H1 (cell line): Measurements from ENCODE around the gene SLCO4A1. TPM values are rescaled to one million over a fixed set of nuclear protein-coding genes. Genes with fewer than 3 reads are reported as not detected.

ENCODE experiments used
- CTCF ChIA-PET: fragments of 300-600 bp; sonication (Branson Sonifier 250); formaldehyde crosslinking; loops from one replicate; lab custom pipeline; 2021; ENCODE audit not compliant: partially characterized antibody; lab: Charles Lee
- POLR2A ChIA-PET: fragments of 300-600 bp; sonication (Branson Sonifier 250); formaldehyde crosslinking; loops from one replicate; lab custom pipeline; 2021; ENCODE audit warnings: inconsistent platforms; ENCODE audit not compliant: partially characterized antibody; lab: Charles Lee
- DNase-seq, 2 experiments: peaks; one replicate each; pipeline versions ENCODE4 v3.0.0 to v3.0.0-alpha.2; 2010 to 2022; ENCODE audit warnings: low spot score in 2 of 2, low read depth in 1 of 2, mixed read lengths in 1 of 2
- FAIRE-seq: peaks from 2 replicates; lab custom pipeline; 2011; peaks lifted over from hg19 to GRCh38; lab: Jason Lieb, UNC
- H2AFZ ChIP-seq: 2 replicates; pipeline ENCODE4 v1.8.1; 2012; ENCODE audit warnings: low read length, inconsistent platforms
- H2AK5ac ChIP-seq: 2 replicates; pipeline ENCODE4 v1.6.1; 2013; ENCODE audit warnings: low read depth, low read length
- H2BK120ac ChIP-seq: replicated peaks from 2 replicates; pipeline ENCODE3; 2013; ENCODE audit warnings: low read depth, low read length, inconsistent platforms
- H2BK12ac ChIP-seq: 2 replicates; pipeline ENCODE4 v1.6.1; 2013; ENCODE audit warnings: low read depth, low read length
- H2BK15ac ChIP-seq: 2 replicates; pipeline ENCODE4 v1.6.1; 2013; ENCODE audit warnings: low read length
- H2BK20ac ChIP-seq: 2 replicates; pipeline ENCODE4 v1.6.1; 2013; ENCODE audit warnings: low read length
- H2BK5ac ChIP-seq: 2 replicates; pipeline ENCODE4 v1.6.1; 2013; ENCODE audit warnings: low read depth, low read length
- H3K14ac ChIP-seq: 2 replicates; pipeline ENCODE4 v1.6.1; 2013; ENCODE audit warnings: inconsistent platforms; ENCODE audit not compliant: insufficient read length
- H3K18ac ChIP-seq: 2 replicates; pipeline ENCODE4 v1.6.1; 2013; ENCODE audit warnings: low read length; ENCODE audit errors: extremely low read depth
- H3K23ac ChIP-seq: 2 replicates; pipeline ENCODE4 v1.6.1; 2013; ENCODE audit warnings: inconsistent platforms; ENCODE audit not compliant: insufficient read length
- H3K23me2 ChIP-seq: 2 replicates; pipeline ENCODE4 v1.6.1; 2013; ENCODE audit warnings: low read depth, low read length
- H3K27ac ChIP-seq: 2 replicates; pipeline ENCODE4 v1.6.1; 2011; ENCODE audit warnings: low read depth, low read length, inconsistent platforms
- H3K27me3 ChIP-seq, 4 experiments: replicated peaks in 1 of 4; 1 replicate in 1 of 4; 2 replicates in 3 of 4; pipeline versions ENCODE4 v1.6.1 to v1.8.1; 2011 to 2013; ENCODE audit warnings: low read length in 3 of 4, mild to moderate bottlenecking in 3 of 4, inconsistent platforms in 2 of 4, mixed read lengths in 2 of 4, moderate library complexity in 1 of 4; ENCODE audit not compliant: control insufficient read depth in 3 of 4, insufficient read depth in 3 of 4; ENCODE audit errors: extremely low read depth in 1 of 4
- H3K36me3 ChIP-seq, 4 experiments: 2 replicates each; pipeline versions ENCODE4 v1.6.1 to v1.8.1; 2011 to 2013; ENCODE audit warnings: mild to moderate bottlenecking in 4 of 4, low read length in 3 of 4, moderate library complexity in 2 of 4, control low read depth in 1 of 4, inconsistent platforms in 1 of 4; ENCODE audit not compliant: insufficient read depth in 4 of 4, control insufficient read depth in 2 of 4
- H3K4ac ChIP-seq: replicated peaks from 2 replicates; pipeline ENCODE3; 2013; ENCODE audit warnings: low read length, low read depth, mixed read lengths, inconsistent platforms; ENCODE audit not compliant: insufficient read length
- H3K4me1 ChIP-seq, 4 experiments: replicated peaks in 1 of 4; 1 replicate in 1 of 4; 2 replicates in 3 of 4; pipeline versions ENCODE4 v1.6.1 to v1.8.1; 2011 to 2013; ENCODE audit warnings: low read length in 3 of 4, inconsistent platforms in 2 of 4, mixed read lengths in 1 of 4; ENCODE audit not compliant: insufficient read depth in 4 of 4, control insufficient read depth in 3 of 4
- H3K4me2 ChIP-seq, 2 experiments: 2 replicates each; pipeline versions ENCODE4 v1.6.1 to v1.8.1; 2011 to 2013; ENCODE audit warnings: low read depth in 2 of 2, low read length in 2 of 2, control low read depth in 1 of 2, inconsistent platforms in 1 of 2, mild to moderate bottlenecking in 1 of 2; ENCODE audit not compliant: insufficient read depth in 1 of 2
- H3K4me3 ChIP-seq, 4 experiments: fragments of 200-600, 300-600 bp in 1 of 4; sonication (generic), shearing (Covaris generic), sonication (Bioruptor Twin) in 1 of 4; 2 replicates each; pipeline versions ENCODE4 v1.5.1 to v1.8.1; 2011 to 2016; ENCODE audit warnings: low read length in 4 of 4, low read depth in 3 of 4, control low read depth in 2 of 4, inconsistent platforms in 2 of 4, mild to moderate bottlenecking in 2 of 4, mixed read lengths in 1 of 4, moderate library complexity in 1 of 4; ENCODE audit not compliant: insufficient read depth in 2 of 4; ENCODE audit errors: extremely low read depth in 1 of 4
- H3K56ac ChIP-seq: replicated peaks from 2 replicates; pipeline ENCODE3; 2013; ENCODE audit warnings: low read depth, mild to moderate bottlenecking, mixed read lengths, low read length, inconsistent platforms; ENCODE audit not compliant: insufficient read length
- H3K79me1 ChIP-seq: 2 replicates; pipeline ENCODE4 v1.6.1; 2013; ENCODE audit warnings: low read depth, low read length, control low read depth
- H3K79me2 ChIP-seq, 2 experiments: 2 replicates each; pipeline versions ENCODE4 v1.6.1 to v1.8.1; 2012 to 2013; ENCODE audit warnings: low read length in 2 of 2, mild to moderate bottlenecking in 2 of 2, inconsistent platforms in 1 of 2; ENCODE audit not compliant: insufficient read depth in 2 of 2, control insufficient read depth in 1 of 2
- H3K9ac ChIP-seq, 4 experiments: replicated peaks in 1 of 4; 1 replicate in 1 of 4; 2 replicates in 3 of 4; pipeline versions ENCODE4 v1.6.1 to v1.8.1; 2011 to 2013; ENCODE audit warnings: low read depth in 3 of 4, low read length in 3 of 4, control low read depth in 2 of 4, mild to moderate bottlenecking in 2 of 4, moderate library complexity in 2 of 4, inconsistent platforms in 1 of 4; ENCODE audit errors: extremely low read depth in 1 of 4
- H3K9me3 ChIP-seq, 2 experiments: 2 replicates each; pipeline versions ENCODE4 v1.6.1 to v1.8.1; 2012 to 2013; ENCODE audit warnings: mild to moderate bottlenecking in 2 of 2, moderate library complexity in 2 of 2, control low read depth in 1 of 2, inconsistent platforms in 1 of 2, low read depth in 1 of 2, low read length in 1 of 2, mixed read lengths in 1 of 2; ENCODE audit not compliant: insufficient read depth in 2 of 2
- H4K20me1 ChIP-seq, 2 experiments: replicated peaks in 1 of 2; 2 replicates each; pipeline versions ENCODE3 to v1.8.1; 2011 to 2013; ENCODE audit warnings: inconsistent platforms in 2 of 2, low read length in 2 of 2, mild to moderate bottlenecking in 1 of 2; ENCODE audit not compliant: insufficient read depth in 2 of 2, control insufficient read depth in 1 of 2
- H4K5ac ChIP-seq: 2 replicates; pipeline ENCODE4 v1.6.1; 2013; ENCODE audit warnings: low read length, low read depth, mixed read lengths, inconsistent platforms; ENCODE audit not compliant: insufficient read length
- H4K8ac ChIP-seq: 2 replicates; pipeline ENCODE4 v1.8.0; 2013; ENCODE audit warnings: mild to moderate bottlenecking, moderate library complexity, low read length, inconsistent platforms; ENCODE audit not compliant: insufficient read depth; ENCODE audit errors: extremely low read depth
- H4K91ac ChIP-seq: replicated peaks from 2 replicates; pipeline ENCODE3; 2013; ENCODE audit warnings: low read length, mixed read lengths, inconsistent platforms; ENCODE audit not compliant: insufficient read length
- CHD2 ChIP-seq: IDR thresholded peaks from 2 replicates; pipeline ENCODE4 v1.6.1; 2012; ENCODE audit warnings: low read length, improper control_type of control experiment
- CREB1 ChIP-seq: IDR thresholded peaks from 2 replicates; pipeline ENCODE4 v1.6.1; 2012; ENCODE audit warnings: inconsistent platforms
- CTBP2 ChIP-seq: IDR thresholded peaks from 2 replicates; pipeline ENCODE4 v1.7.0; 2011; ENCODE audit warnings: borderline replicate concordance, mild to moderate bottlenecking, moderate library complexity, mixed read lengths, low read length; ENCODE audit not compliant: insufficient read depth, insufficient read length
- EGR1 ChIP-seq: IDR thresholded peaks from 2 replicates; pipeline ENCODE4 v1.6.1; 2011; ENCODE audit warnings: low read depth, low read length, borderline replicate concordance
- HDAC2 ChIP-seq, 2 experiments: fragments of 300-600 bp in 1 of 2; sonication (generic) in 1 of 2; IDR thresholded peaks; 2 replicates each; pipeline ENCODE4 v1.6.1; 2011 to 2012; ENCODE audit warnings: low read depth in 2 of 2, low read length in 2 of 2, mild to moderate bottlenecking in 2 of 2, moderate library complexity in 2 of 2, borderline replicate concordance in 1 of 2, inconsistent platforms in 1 of 2
- JUND ChIP-seq: IDR thresholded peaks from 2 replicates; pipeline ENCODE4 v1.6.1; 2011; ENCODE audit warnings: mild to moderate bottlenecking, improper control_type of control experiment, low read length
- KDM5A ChIP-seq: fragments of 200-600 bp; IDR thresholded peaks from 2 replicates; pipeline ENCODE4 v1.7.1; 2012; ENCODE audit warnings: mild to moderate bottlenecking, low read length, inconsistent platforms, mixed read lengths
- POU5F1 ChIP-seq: IDR thresholded peaks from 2 replicates; pipeline ENCODE4 v1.6.1; 2011; ENCODE audit warnings: low read depth, mild to moderate bottlenecking, low read length, moderate library complexity
- RAD21 ChIP-seq, 2 experiments: IDR thresholded peaks in 1 of 2; conservative IDR thresholded peaks in 1 of 2; 2 replicates each; pipeline ENCODE4 v1.6.1; 2011; ENCODE audit warnings: low read depth in 2 of 2, low read length in 2 of 2, improper control_type of control experiment in 1 of 2, inconsistent platforms in 1 of 2, mild to moderate bottlenecking in 1 of 2, moderate library complexity in 1 of 2
- SIN3A ChIP-seq, 2 experiments: IDR thresholded peaks in 1 of 2; conservative IDR thresholded peaks in 1 of 2; 2 replicates each; pipeline ENCODE4 v1.6.1; 2011 to 2012; ENCODE audit warnings: low read length in 2 of 2, improper control_type of control experiment in 1 of 2, low read depth in 1 of 2, mild to moderate bottlenecking in 1 of 2
- SP1 ChIP-seq: IDR thresholded peaks from 2 replicates; pipeline ENCODE4 v1.6.1; 2011; ENCODE audit warnings: low read depth, low read length
- SP2 ChIP-seq: IDR thresholded peaks from 2 replicates; pipeline ENCODE4 v1.6.1; 2012; ENCODE audit warnings: mild to moderate bottlenecking, low read length, inconsistent platforms
- TAF1 ChIP-seq: IDR thresholded peaks from 2 replicates; pipeline ENCODE4 v1.6.1; 2011; ENCODE audit warnings: mild to moderate bottlenecking, low read depth, low read length
- WGBS, 2 experiments: shearing (Covaris generic) in 1 of 2; methylation state at CpG; one replicate each; pipeline versions ENCODE4 v1.1.6 to v1.1.7; 2013 to 2015; ENCODE audit warnings: low lambda C conversion rate in 2 of 2, mixed read lengths in 2 of 2, inconsistent platforms in 1 of 2, low coverage in 1 of 2, missing lambda C conversion rate in 1 of 2; ENCODE audit not compliant: insufficient replicate concordance in 2 of 2, insufficient coverage in 1 of 2, insufficient read length in 1 of 2; ENCODE audit errors: extremely low coverage in 1 of 2, missing lambda C conversion rate in 1 of 2; 5-methylcytosine and 5-hydroxymethylcytosine counted together
- polyA plus RNA-seq, 7 experiments: library from polyadenylated mRNA; depleted of rRNA in 3 of 7; stranded (reverse) in 5 of 7; unstranded in 2 of 7; fragments of >200 nt in 5 of 7; fragments of 200-250 nt in 2 of 7; gene quantifications; 1 replicate in 5 of 7; 2 replicates in 1 of 7; 4 replicates in 1 of 7; pipeline versions ENCODE4 v1.2.1 to v1.2.3, GENCODE V29; 2011 to 2013; ENCODE audit warnings: missing spikeins in 2 of 7, mixed read lengths in 2 of 7
- total RNA-seq: library from RNA; stranded (reverse); fragmentation: NEBNext Ultra II Directional; extraction: Animal tissue kit (Norgen Biotek cat#: 25700); gene quantifications from 2 replicates; pipeline ENCODE4 v1.2.1, GENCODE V29; 2021

SLCO4A1 gene
- total and polyA plus RNA-seq, 2 of the 8 experiments (the other 6 are each of a cell fraction or from before 2014, with no cell fraction given): 10.5 to 18.5 TPM

DNA sequence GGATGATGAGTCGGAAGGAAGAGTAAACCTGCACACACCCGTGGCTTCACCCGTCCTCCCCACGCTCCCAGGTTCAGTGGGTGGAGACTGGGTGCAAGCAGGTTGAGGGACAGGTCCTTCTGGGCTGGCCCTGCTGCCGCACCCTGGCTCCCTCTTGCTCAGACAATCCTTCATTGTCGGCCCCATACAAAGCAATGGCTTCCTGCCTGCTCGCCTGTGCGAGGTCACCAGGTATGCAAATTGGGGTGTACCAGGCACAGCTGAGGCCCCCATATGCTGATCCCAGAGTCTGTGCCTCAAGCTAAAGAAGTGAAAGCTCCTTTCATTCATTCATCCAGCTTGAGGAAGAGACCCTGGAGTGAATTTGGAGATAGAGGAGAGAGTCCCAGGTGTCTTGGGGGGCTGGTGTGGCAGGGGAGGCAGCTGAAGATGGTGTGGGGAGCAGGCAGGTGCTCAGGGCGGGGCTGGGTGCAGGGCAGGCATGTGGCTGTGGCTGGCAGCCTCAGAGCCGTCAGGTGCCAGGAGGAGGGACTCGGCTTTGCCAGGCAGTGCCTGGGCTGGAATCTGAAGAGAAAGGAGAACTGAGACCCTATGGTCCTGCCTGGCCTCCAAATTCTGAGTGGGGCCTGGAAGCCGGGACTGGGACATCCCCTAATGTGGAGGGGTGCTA lies 4.7 kb downstream of the SLCO4A1 start:
- no peak overlapping the region for H3K14ac ChIP-seq
- H3K79me2 ChIP-seq: peaks cover 5 to 31% of the 10 kb centered on the region in 2 experiments; a peak in 2 of 4 replicates
- H3K18ac ChIP-seq: no peak overlapping the region; the same call in 1 of the 2 replicates
- H3K23me2 ChIP-seq: peaks cover 11% of the 10 kb centered on the region; the same call in 1 of the 2 replicates
- H3K9me3 ChIP-seq: no peaks in the 10 kb centered on the region
- H4K5ac ChIP-seq: no peak overlapping the region
- WGBS, 2 experiments: 79% methylated on average over 12 of the region's 12 CpGs; no CpG with 5 or more reads in 1 of the 2 experiments
- H2BK120ac ChIP-seq: no peak overlapping the region
- peaks cover 25% of the 10 kb centered on the region for H3K79me1 ChIP-seq
- H2BK15ac ChIP-seq: no peak overlapping the region
- DNase-seq (no peak), FAIRE-seq (no peak)
- H4K8ac ChIP-seq: no peak overlapping the region
- no peak overlapping the region for H4K91ac ChIP-seq
- H4K20me1 ChIP-seq: peaks cover 18 to 46% of the 10 kb centered on the region in 2 experiments
- no peak overlapping the region for H2BK5ac ChIP-seq
- H3K56ac ChIP-seq: no peak overlapping the region
- H3K23ac ChIP-seq: no peak overlapping the region
- H3K9ac ChIP-seq: no peak overlapping the region
- H3K4me1 ChIP-seq: peaks cover 0 to 20% (median 4%) of the 10 kb centered on the region in 4 experiments; a peak in 6 of 7 replicates
- no peak overlapping the region for H3K4ac ChIP-seq
- ChIA-PET POLR2A (no interaction called here), CTCF (interaction anchor here (0.6 to 1.5 kb wide), 3 partner anchors 144 to 201 kb away, joined by 3 to 5 read pairs (median 3); no protein-coding TSS in a partner anchor)
- peaks cover 0 to 25% (median 17%) of the 10 kb centered on the region in 4 experiments; a peak in 5 of 7 replicates for H3K27me3 ChIP-seq
- H3K36me3 ChIP-seq: no peaks in the 10 kb centered on the region
- no peak overlapping the region for H2BK20ac ChIP-seq
- no peak overlapping the region for H3K27ac ChIP-seq
- H2BK12ac ChIP-seq: no peak overlapping the region
- no peak overlapping the region for H3K4me3 ChIP-seq
- no peak overlapping the region for H2AFZ ChIP-seq
- no peak overlapping the region; the same call in 1 of the 2 replicates for H2AK5ac ChIP-seq
- H3K4me2 ChIP-seq: no peak overlapping the region
- no peak for TF ChIP-seq POU5F1
- no peak for TF ChIP-seq RAD21 (IDR thresholded peaks at IDR 0.05 in 1 of 2, conservative IDR thresholded peaks at IDR 0.05 in 1 of 2; ENCODE audit: low read depth in 2 of 2, low read length in 2 of 2)
- no peak for TF ChIP-seq HDAC2 (IDR thresholded peaks at IDR 0.05; ENCODE audit: borderline replicate concordance in 1 of 2, low read depth in 2 of 2, low read length in 2 of 2)
- TF ChIP-seq SP1: no peak
- no peak for TF ChIP-seq EGR1
- TF ChIP-seq SIN3A (conservative IDR thresholded peaks at IDR 0.05 in 1 of 2, IDR thresholded peaks at IDR 0.05 in 1 of 2; ENCODE audit: low read depth in 1 of 2, low read length in 2 of 2): no peak
- TF ChIP-seq CREB1: no peak
- TF ChIP-seq KDM5A: no peak
- no peak for TF ChIP-seq CHD2
- no peak for TF ChIP-seq TAF1
- no peak for TF ChIP-seq CTBP2
- TF ChIP-seq SP2: no peak
- TF ChIP-seq JUND: no peak
